PFSK-1 (cell line): ENCODE results near the gene STIM1.

ENCODE experiments used
- FOXP2 ChIP-seq: optimal IDR thresholded peaks from 2 replicates; pipeline ENCODE3; 2011; ENCODE audit warnings: borderline replicate concordance, control low read depth, inconsistent platforms; ENCODE audit not compliant: insufficient read depth; ENCODE audit errors: extremely low read length, extremely low read depth
- POLR2AphosphoS5 ChIP-seq: IDR thresholded peaks from 2 replicates; pipeline ENCODE4 v1.6.1; 2012; ENCODE audit warnings: low read depth, mild to moderate bottlenecking, control low read depth, low read length, moderate library complexity
- SIN3A ChIP-seq: IDR thresholded peaks from 2 replicates; pipeline ENCODE4 v1.6.1; 2012; ENCODE audit warnings: mild to moderate bottlenecking, low read length, moderate library complexity, borderline replicate concordance; ENCODE audit not compliant: insufficient read depth
- TAF1 ChIP-seq: IDR thresholded peaks from 2 replicates; pipeline ENCODE4 v1.6.1; 2012; ENCODE audit warnings: low read length, control low read depth, borderline replicate concordance; ENCODE audit not compliant: insufficient read depth
- TF ChIP-seq, protein P1 (sequence below), 2 experiments: IDR thresholded peaks; 2 replicates each; pipeline versions ENCODE4 v1.6.1 to v1.8.0; 2011 to 2012; ENCODE audit warnings: low read depth in 2 of 2, low read length in 2 of 2, control low read depth in 1 of 2, inconsistent platforms in 1 of 2, mild to moderate bottlenecking in 1 of 2, moderate library complexity in 1 of 2; ENCODE audit not compliant: insufficient read depth in 1 of 2

Gene STIM1

GRCh38 chr11:3920148-3920852 lies 64.8 kb downstream of the STIM1 start:
- TF ChIP-seq TAF1, result no peak

GRCh38 chr11:3922056-3922455 lies 66.6 kb downstream of the STIM1 start:
- TF ChIP-seq, protein P1, sequence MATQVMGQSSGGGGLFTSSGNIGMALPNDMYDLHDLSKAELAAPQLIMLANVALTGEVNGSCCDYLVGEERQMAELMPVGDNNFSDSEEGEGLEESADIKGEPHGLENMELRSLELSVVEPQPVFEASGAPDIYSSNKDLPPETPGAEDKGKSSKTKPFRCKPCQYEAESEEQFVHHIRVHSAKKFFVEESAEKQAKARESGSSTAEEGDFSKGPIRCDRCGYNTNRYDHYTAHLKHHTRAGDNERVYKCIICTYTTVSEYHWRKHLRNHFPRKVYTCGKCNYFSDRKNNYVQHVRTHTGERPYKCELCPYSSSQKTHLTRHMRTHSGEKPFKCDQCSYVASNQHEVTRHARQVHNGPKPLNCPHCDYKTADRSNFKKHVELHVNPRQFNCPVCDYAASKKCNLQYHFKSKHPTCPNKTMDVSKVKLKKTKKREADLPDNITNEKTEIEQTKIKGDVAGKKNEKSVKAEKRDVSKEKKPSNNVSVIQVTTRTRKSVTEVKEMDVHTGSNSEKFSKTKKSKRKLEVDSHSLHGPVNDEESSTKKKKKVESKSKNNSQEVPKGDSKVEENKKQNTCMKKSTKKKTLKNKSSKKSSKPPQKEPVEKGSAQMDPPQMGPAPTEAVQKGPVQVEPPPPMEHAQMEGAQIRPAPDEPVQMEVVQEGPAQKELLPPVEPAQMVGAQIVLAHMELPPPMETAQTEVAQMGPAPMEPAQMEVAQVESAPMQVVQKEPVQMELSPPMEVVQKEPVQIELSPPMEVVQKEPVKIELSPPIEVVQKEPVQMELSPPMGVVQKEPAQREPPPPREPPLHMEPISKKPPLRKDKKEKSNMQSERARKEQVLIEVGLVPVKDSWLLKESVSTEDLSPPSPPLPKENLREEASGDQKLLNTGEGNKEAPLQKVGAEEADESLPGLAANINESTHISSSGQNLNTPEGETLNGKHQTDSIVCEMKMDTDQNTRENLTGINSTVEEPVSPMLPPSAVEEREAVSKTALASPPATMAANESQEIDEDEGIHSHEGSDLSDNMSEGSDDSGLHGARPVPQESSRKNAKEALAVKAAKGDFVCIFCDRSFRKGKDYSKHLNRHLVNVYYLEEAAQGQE (IDR thresholded peaks at IDR 0.05; ENCODE audit: insufficient read depth in 1 of 2, low read depth in 2 of 2, low read length in 2 of 2), result no peak
- TF ChIP-seq FOXP2, result no peak
- TF ChIP-seq TAF1, result no peak
- no peak for TF ChIP-seq POLR2AphosphoS5
- no peak for TF ChIP-seq SIN3A

GRCh38 chr11:3925513-3925912 lies 70.0 kb downstream of the STIM1 start:
- no peak for TF ChIP-seq POLR2AphosphoS5

DNA sequence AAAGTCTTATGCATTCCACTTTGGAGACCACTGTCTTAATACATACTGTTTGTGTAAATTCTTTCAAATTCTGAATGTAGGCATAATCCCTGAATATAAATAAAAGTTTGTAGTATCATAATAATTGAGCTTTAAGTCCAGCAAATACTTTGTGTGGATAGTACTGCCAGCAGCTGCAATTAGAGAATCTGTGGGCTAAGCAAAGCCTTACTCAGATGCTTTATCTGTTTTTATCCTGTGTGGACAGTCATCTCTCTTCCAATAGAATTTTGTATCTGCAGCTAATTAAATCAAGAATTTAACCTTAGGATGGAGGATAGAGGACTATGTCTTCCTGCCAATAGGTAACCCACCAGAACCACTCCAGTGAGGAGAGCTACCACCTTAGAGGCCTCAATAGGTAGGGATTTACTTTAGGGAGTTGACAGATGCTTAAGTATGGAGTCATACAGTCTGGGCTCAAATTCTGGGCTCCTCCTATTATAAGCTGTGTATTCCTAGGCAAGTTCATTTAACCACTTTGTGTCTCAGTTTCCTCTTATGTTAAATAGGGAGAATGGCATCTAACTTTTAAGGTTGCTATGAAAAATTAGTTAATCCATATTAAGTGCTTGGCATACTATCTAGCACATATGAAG lies 71.1 kb downstream of the STIM1 start:
- TF ChIP-seq, protein P1 (IDR thresholded peaks at IDR 0.05; ENCODE audit: insufficient read depth in 1 of 2, low read depth in 2 of 2, low read length in 2 of 2), result no peak
- no peak for TF ChIP-seq FOXP2
- no peak for TF ChIP-seq POLR2AphosphoS5
- no peak for TF ChIP-seq SIN3A
- no peak for TF ChIP-seq TAF1

- TF ChIP-seq TAF1 (no peak), POLR2AphosphoS5 (no peak), FOXP2 (no peak), SIN3A (no peak)
- TF ChIP-seq, protein P1 (IDR thresholded peaks at IDR 0.05; ENCODE audit: insufficient read depth in 1 of 2, low read depth in 2 of 2, low read length in 2 of 2), result no peak
These were observed 71.8 kb downstream of the STIM1 start for GRCh38 chr11:3927129-3927796.

DNA sequence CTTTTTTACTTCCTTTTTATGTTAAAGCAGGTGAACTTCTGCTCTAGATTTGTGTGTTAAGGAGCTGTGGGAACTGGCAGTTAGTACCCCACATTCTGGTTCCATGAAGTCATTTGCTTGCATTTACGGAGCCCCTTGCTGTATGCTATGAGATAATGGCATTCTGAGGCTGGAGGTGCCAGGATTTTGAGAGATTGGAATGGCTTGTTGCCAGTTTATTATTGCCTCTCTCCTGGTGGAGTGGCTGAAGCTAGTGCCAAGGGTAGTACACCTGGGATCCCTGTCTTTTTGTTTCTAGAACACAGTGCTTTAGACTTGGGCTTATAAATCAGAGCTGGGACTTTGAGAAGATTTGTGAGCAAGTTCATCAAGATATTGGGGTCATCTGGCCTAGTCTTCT lies 73.8 kb downstream of the STIM1 start:
- no peak for TF ChIP-seq SIN3A
- TF ChIP-seq POLR2AphosphoS5, result no peak
- no peak for TF ChIP-seq TAF1
- TF ChIP-seq FOXP2, result no peak
- TF ChIP-seq, protein P1 (IDR thresholded peaks at IDR 0.05; ENCODE audit: insufficient read depth in 1 of 2, low read depth in 2 of 2, low read length in 2 of 2), result no peak
